GM12891 (cell line): ENCODE data around the gene GFAP.

Experiments
- PAX5 ChIP-seq: IDR thresholded peaks from 2 replicates; pipeline ENCODE4 v1.6.1; 2011; ENCODE audit warnings: low read length, moderate library complexity, mild to moderate bottlenecking; ENCODE audit not compliant: insufficient read depth, severe bottlenecking
- POLR2A ChIP-seq: IDR thresholded peaks from 2 replicates; pipeline ENCODE4 v1.6.1; 2011; ENCODE audit warnings: low read depth, low read length, control low read depth
- POLR2AphosphoS5 ChIP-seq: IDR thresholded peaks from 2 replicates; pipeline ENCODE4 v1.6.1; 2011; ENCODE audit warnings: low read depth, low read length, control low read depth
- POU2F2 ChIP-seq: IDR thresholded peaks from 2 replicates; pipeline ENCODE4 v1.6.1; 2011; ENCODE audit warnings: low read depth, mild to moderate bottlenecking, control low read depth, low read length, moderate library complexity
- TAF1 ChIP-seq: IDR thresholded peaks from 2 replicates; pipeline ENCODE4 v1.6.1; 2011; ENCODE audit warnings: low read depth, low read length, control low read depth

DNA sequence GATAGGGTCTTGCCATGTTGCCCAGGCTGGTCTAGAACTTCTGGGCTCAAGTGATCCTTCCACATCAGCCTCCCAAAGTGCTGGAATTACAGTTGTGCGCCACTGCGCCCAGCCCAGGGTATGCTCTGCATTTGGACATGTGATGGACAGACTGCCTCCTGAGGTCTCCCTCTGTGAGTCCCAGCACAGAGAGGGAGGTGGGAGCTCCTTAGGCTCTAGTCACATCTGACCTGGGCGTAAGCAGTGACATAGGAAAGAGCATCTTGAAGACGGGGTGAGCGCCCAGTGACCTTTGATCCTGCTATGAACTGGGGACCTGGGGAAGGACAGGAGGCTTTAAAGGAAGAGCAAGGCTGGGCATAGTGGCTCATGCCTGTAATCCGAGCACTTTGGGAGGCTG, 2.2 kb upstream of the GFAP start:
- TF ChIP-seq POLR2AphosphoS5, result no peak
- no peak for TF ChIP-seq TAF1
- TF ChIP-seq POLR2A, result no peak
- no peak for TF ChIP-seq POU2F2
- no peak for TF ChIP-seq PAX5
